GM21390 (cell line): ENCODE results near the gene GDF2.

ENCODE experiments used
- ATAC-seq: cut with Tn5 transposase; IDR thresholded peaks from one replicate; pipeline ENCODE4 v1.9.1; 2021; ENCODE audit not compliant: unreplicated experiment

GDF2 gene

DNA sequence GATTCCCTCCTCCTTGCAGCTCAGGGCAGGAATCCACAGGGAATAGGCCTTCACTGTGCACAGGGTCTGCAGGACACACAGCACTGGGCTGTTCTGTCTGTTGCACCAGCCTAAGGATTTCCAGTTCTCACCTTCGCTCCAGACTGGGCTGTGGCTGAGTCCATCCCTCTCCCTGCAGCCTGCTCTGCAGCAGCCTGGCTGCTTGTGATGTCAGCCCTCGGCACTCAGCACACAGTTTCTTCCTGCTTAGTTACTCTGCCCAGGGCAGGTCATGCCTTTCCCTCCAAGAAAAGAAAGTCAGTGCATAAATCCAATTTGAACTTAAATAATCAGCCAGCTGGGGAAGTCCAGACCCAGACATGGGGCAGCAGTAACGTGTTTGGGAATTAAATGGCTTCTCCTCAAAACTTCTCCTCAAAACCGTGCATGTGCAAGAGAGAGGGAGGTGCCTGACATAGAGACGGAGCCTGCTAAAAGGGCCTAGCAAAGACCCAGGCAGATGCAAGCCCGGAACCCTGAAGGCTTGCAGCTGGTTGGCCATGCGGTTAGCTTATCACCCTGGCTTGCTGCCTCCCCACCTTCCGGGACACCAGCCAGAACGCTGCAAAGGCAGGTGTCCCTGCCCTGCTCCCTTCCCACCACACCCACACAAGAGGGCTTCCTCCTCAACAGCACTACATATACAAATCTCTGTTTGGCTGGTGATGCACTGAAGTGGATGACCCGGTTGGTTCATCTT, 10.9 kb upstream of the GDF2 start:
- ATAC-seq, result no peak

DNA sequence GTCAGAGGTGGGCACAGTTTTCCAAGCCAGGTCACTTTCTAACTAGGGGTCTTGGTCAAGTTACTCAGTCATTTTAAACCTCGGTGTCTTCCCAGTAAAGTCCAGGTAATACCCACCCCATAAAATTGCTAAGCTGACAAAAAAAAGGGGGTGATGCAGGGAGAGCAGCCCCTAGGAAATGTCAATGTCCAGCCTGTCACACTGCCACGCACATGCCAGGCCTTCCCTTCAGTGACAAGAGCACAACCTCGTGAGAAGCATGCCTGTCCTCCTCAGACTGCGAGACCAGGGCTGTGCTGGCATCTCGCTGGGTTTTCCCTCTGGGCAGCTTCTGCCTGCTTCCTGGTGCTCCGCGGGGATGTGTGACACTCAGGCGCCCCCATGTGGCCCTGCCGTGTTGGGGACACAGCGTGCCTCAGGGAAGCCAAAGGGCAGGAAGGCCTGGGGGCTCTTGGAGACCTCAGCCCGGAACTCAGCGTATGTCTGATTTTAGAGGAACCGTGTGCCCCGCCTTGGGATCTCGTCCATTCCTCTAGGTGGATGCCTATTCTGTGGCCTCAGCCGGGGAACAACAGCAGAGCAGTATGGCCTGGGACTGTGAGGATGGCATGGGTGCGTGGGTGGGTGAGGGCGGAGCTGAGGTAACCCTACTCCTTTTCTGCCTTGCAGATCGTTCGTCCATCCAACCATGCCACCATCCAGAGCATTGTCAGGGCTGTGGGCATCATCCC, 10.2 kb upstream of the GDF2 start:
- ATAC-seq, result no peak

DNA sequence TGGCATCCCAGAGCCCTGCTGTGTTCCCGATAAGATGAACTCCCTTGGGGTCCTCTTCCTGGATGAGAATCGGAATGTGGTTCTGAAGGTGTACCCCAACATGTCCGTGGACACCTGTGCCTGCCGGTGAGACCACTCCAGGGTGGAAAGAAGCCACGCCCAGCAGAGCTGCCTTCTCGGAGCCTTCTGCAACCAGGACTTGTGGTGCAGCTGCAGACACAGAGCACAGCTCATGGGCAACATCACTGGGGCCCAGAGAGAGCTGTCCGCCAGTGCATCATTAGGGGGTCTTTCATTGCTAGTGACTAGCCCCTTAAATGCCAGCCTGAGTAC, 9.6 kb upstream of the GDF2 start:
- ATAC-seq, result no peak

DNA sequence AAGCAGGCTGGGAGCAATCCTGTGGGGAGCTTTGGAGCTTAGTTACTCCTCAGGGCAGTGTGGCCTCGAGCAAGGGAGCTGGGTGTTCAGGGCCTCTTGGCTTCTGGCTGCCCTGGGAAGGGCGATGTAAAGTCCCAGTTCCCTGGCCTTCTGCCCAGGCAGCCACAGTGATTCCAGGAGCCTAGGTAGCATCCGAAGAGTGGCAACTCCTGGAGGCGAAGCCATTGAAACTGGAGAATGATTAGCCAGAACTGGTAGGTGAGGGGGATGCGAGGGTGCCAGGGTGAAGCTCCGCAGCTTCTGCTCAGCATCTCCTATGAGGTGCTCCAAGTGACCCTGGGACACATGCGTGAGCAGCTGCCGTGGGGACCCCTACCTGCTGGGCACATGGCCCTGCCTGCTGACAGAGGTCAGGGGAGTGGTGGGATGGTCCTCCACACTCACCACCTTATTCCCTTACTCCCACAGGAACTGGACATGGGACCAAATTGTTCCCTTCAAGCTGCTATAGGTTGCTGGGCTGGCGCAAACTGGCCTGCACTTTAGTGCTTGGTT, 7.8 kb upstream of the GDF2 start:
- ATAC-seq, result no peak

DNA sequence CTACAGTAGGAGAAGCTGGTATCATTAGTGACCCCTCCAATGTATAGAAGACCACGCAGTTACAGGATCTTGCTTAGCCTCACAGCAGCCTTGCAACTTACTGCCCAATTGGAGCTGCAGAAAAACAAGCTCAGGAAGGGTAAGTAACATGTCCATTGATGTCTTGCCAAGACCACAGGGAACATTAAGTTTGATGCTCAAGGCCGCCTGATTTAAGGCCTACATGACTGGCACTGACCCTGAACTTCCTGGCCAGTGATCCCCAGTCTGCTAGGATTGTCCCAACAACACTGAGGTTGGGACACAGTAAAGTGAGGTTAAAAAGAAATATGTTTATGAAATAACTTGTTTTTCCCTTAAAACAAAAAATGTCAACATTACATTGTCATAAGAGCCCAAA, 6.8 kb upstream of the GDF2 start:
- no peak for ATAC-seq

DNA sequence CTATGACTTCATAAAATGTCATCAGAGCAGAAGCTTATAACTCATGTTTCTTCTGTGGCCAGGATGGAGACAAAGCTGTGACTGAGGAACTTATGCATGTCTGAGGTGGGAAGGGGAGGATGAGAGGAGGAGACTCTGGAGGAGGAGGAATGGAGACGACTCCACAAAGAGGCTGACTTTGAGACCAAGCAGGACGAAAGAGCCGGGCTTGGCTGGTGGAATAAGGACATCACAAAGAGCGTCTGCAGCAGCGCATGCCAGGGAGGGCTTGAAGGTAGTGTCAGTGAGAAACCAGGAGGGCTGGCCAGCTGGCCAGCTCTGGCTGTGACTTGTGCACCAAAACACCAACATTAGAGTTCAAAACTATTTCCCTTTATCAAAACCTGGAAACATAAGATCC, 6.1 kb upstream of the GDF2 start:
- ATAC-seq, result no peak

DNA sequence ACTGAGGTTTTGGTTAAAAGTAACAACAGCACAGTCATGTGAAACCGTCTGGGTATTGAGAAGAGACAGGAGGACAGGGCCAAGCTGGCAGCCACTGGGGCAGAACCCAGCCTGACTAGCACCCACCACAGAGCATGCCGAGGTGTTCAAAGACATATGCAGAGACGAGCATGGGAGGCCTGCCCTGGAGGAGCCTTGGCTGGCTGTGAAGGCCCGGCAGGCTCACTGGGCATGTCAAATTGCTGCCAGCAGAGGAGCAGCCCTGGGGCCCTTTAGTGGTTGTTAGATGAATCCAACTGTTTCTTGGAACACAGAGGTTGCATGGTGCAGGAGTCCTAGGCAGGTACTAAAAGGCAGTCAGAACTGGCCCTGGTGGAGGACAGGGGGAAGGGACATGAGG, 5.0 kb upstream of the GDF2 start:
- no peak for ATAC-seq

DNA sequence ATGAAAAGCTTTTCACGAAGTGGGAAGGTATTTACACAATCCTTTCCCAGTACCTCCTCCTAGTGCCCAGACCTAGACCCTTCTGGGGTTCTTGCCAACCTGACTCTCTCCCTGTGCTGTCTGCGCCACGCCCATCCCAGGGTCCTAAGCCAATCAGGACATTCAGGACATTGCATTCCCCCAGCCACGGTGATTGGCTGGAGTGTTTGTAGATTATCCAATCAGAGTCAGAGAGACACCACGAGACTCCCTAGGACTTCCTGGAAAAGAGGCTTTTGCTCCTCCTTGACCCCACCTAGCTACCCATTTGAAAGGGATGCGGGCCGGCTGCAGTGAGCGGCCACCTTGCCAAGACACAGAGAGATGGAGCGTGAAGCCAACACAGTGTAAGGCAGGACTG, 3.5 kb upstream of the GDF2 start:
- no peak for ATAC-seq

DNA sequence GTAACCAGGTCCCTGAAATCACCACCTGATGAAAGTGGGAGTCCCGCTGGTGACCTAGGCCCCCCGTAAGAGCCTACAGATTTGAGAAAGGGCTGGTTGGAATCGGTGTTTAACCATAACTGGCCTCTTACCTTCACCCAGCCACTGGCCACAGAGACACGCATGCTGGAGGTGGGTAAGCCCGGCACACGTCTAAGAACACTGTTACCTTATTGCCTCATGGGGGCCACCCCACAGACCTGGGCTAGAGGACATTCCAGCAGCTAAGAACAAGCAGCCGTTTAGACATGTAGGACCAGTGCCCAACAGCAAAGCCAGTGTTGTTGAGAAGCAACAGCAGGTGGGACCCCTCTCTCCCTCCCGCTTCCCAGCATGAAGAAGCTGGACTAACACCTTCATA, 2.5 kb upstream of the GDF2 start:
- no peak for ATAC-seq

DNA sequence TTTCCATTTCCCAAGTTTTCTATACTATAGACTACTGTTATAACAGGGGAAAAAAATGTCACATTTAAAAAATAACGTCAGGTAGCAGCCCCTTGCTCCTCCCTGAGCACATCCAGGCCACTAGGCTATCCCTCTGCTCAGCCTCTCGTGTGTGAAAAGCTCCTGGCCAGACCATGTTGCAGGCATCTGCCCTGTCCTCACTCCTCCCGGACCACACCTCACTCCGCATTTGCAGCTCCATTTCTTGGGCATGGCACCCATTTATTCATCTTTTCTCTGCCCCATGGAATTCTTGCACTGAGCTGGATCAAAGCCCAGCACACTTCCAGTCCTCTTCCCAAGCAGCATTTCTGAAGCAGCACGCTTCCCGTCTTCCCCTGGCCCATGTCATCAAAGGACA, 1.4 kb upstream of the GDF2 start:
- no peak for ATAC-seq

DNA sequence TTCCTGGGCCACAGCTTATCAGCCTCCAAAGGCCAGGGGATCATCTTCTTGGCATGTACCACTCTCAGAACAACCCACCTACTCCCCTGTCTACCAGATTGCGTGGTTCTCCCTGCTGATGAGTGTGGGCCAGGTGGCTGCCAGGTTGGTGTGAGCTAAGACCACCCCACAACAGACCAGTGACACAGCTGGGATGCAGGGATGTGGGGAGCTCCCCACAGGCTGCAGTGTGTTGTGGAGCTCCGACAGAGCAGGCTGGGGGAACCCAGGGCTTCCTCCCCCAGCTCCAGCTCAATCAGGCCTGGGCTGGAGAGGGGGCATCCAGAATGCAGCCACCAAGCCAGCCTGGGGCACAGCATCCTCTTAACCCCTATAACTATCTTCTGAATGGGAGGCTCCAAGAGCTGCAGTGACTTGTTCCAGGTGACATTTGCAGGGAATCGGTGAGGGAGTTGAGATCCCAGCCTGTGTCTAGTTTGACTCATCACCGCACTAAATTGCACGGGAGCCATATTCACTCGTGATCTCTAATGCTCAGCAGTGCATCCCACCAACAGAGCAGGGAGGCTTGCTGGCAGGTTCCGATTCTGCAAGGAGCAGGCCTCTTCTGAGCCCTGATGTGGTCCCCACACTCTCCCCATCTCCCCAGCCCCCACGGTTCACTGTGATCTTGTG, 596 bp upstream of the GDF2 start:
- no peak for ATAC-seq

DNA sequence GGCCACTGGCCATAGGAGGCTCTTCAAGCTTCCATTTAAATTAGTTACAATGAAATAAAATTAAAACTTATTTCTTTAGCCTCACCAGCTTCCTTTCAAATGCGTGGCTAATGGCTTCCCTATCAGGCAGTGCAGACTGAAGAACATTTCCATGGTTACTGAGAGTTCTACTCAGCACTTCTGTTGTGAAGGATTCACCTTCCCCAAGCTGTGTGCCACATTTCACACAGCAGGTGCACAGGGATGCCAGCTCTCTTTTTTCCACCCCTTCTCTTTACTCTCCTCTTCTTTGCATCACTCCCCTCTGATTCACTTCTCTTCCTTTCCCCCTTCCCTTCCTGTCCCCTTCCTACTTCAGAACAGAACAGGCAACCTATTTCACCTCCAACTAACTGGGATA, 833 bp downstream of the GDF2 start:
- ATAC-seq, result no peak

DNA sequence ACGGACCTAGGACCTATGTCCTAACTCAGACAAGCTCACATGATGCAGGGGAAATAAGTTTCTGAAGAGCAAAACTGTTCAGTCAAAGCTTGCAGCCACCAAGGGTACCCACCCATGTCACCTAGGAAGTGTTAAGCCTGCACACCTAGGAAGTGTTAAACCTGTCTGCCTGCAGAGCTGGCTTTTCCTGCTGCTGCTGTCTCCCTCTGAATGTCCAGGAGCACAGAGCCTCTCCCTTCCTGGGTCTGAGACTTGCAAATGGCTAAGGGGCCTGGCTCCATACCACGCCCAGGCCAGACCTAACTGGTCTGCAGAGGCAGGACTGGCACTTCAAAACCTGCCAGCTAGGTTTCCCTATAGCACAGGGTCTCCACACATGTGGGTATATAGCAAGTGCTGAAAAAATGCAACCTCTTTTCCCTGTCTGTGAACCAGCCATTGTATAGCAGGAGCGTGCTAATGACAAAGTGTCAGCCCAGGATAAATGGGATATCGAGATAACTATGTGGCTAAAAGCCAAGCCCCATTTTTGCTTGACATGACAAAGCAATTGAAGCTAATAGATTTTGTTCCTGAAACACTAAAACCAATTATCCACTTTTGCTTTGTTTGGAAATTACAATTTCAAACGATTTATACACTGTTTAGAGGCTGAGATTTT, 1.5 kb downstream of the GDF2 start:
- ATAC-seq, result no peak

DNA sequence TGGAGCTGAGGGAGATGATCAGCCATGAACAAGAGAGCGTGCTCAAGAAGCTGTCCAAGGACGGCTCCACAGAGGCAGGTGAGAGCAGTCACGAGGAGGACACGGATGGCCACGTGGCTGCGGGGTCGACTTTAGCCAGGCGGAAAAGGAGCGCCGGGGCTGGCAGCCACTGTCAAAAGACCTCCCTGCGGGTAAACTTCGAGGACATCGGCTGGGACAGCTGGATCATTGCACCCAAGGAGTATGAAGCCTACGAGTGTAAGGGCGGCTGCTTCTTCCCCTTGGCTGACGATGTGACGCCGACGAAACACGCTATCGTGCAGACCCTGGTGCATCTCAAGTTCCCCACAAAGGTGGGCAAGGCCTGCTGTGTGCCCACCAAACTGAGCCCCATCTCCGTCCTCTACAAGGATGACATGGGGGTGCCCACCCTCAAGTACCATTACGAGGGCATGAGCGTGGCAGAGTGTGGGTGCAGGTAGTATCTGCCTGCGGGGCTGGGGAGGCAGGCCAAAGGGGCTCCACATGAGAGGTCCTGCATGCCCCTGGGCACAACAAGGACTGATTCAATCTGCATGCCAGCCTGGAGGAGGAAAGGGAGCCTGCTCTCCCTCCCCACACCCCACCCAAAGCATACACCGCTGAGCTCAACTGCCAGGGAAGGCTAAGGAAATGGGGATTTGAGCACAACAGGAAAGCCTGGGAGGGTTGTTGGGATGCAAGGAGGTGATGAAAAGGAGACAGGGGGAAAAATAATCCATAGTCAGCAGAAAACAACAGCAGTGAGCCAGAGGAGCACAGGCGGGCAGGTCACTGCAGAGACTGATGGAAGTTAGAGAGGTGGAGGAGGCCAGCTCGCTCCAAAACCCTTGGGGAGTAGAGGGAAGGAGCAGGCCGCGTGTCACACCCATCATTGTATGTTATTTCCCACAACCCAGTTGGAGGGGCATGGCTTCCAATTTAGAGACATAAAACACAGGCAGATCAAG, 3.3 kb downstream of the GDF2 start:
- no peak for ATAC-seq

DNA sequence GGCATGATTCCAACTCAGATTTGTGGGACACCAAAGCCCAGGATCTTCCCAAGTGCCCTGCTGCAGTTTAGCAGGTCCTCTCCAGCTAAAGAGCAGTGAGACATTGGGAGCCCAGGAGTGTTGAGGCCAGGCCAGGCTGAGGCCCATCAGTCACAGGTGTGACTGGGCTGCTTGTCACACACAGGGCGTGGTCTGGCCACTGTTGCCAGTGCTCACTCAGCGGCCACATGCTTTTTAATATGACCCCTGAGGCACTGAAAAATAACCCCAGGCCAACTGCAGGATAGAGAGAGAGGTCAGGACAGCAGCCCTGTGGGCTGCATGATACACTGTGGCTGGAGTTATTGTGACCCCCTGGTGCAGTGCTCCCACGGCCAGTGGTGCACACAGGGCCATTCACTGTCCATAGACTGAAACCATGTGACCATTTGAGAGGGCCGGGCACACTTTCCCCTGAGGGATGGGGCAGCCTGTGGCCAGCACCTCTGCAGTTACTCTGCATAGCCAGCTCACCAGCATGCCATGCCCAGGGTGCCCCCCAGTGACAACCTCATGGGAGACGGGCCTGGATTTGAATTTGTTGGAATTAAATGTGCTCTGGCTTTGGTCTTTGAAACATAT, 4.2 kb downstream of the GDF2 start:
- no peak for ATAC-seq

DNA sequence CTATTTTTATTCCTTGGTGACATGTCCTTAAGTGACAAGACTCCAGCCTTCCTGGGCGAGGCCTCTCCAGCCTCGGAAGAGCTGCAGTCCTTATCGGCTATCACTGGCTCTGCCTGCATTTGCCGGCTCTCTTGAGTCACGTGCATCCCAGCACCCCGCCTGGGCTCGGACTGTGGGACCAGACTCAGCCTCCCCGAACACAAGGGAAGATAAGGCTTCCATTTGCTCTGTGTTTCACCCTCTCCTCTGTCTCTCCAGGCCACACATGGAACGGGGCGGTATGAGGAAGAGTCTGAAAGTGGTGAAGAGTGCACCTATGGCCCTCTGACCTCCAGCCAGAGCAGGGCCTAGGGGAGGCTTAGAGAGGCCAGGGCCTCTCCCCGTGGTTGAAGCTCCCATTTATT, 4.7 kb downstream of the GDF2 start:
- ATAC-seq, result no peak

DNA sequence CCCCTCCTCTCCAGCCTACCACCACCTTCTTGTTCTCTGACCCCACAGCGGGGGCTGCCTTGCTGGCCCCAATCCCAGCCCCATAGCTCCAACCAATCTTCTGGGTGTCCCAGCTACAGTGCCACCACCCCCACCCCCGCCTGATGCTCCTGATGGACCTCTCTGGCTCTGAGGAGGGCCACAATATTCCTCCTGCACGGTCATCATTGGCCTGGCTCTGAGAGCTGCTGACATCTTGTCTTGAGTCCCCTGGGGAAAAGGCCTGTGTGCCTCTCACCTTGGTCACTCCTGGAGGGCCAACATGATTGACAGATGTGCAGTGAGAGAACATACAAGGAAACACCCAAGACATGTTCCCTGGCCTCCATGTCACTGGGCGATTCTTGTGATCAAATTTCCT, 7.6 kb downstream of the GDF2 start:
- ATAC-seq, result no peak

DNA sequence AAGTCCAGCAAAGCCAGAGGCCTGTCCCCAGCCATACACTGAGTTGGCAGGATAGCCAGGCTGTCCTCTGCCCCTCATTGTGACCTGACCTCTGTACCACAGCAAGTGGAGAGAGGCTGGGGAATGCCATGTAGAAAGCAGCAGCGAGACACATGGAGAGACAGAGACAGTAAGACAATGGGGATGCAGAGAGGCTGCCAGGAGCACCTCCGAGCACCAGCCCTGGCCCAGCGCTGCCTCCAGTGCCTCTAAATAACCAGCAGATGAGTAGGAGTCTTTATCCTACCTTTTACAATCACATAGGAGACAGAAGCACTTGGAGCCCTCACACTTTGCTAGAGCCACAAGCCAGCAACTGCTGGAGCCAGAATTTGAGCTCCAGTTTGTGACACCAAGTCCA, 8.1 kb downstream of the GDF2 start:
- no peak for ATAC-seq

DNA sequence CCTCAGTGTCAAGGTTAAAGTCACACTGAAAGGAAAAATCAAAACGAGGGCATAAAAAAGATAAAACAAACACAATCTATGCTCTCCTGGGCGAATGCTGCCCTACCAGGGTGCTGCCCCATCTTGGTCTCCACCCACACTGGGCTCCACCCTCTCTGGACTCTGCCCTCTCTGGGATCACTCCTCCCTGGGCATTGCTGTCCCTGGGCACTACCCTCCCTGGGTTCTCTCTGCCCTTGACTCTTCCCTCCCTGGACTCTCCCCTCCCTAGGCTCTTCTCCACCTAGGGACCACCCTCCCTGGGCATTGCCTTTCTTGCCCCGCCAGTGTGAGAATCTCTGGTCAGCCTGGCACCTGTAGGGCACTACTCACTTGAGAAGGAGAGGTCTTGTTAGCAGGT, 8.6 kb downstream of the GDF2 start:
- no peak for ATAC-seq

DNA sequence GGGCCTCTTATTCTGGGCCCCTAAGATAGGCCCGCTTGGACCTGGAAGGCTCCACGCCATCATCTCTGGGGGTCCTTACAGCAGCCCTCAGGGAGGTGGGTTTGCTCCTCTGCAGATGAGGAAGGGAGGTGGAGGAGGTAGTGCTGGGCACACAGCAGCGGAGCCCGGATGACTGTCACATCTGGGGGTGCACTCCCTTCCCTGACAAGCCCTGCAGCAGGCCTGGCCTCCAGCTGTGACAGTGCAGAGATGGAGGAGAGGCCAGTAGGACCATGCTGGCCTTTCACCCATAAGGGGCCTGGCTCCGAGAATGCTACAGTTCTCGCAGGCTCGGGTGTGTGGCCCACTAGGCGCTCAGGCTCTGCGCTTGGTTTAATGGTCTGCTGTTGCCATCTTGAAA, 9.2 kb downstream of the GDF2 start:
- no peak for ATAC-seq
